SK-N-SH (cell line): ENCODE data around the gene PPP1R8. TPM values are rescaled to one million over a fixed set of nuclear protein-coding genes. Genes with fewer than 3 reads are reported as not detected.

Source experiments
- CTCF ChIA-PET: fragments of 300-600, 350-600 bp; formaldehyde crosslinking; extraction: SDS; loops from one replicate; lab custom pipeline; 2021; lab: Yijun Ruan, JAX
- POLR2A ChIA-PET: fragments of 350-600 bp; sonication (Branson Sonifier 250); formaldehyde crosslinking; extraction: SDS; loops from one replicate; lab custom pipeline; 2020; ENCODE audit warnings: antibody characterized with exemption, inconsistent platforms; lab: Yijun Ruan, JAX
- DNase-seq: peaks from one replicate; pipeline ENCODE4 v3.0.0; 2012
- H2AFZ ChIP-seq: fragments of 200-600 bp; sonication (generic); 2 replicates; pipeline ENCODE4 v1.8.1; 2016; ENCODE audit warnings: antibody characterized with exemption, mild to moderate bottlenecking, low read depth
- H3F3A ChIP-seq: fragments of 200-600 bp; sonication (generic); replicated peaks from 2 replicates; pipeline ENCODE3; 2016; ENCODE audit warnings: antibody characterized with exemption, mild to moderate bottlenecking; ENCODE audit not compliant: insufficient read depth
- H3K27ac ChIP-seq, 2 experiments: fragments of 200-500 bp in 1 of 2; fragments of 200-600 bp in 1 of 2; sonication (Bioruptor generic) in 1 of 2; sonication (generic), shearing (Covaris generic) in 1 of 2; 2 replicates each; pipeline versions ENCODE4 v1.5.1 to v1.6.1; 2014 to 2016; ENCODE audit warnings: low read depth in 2 of 2, inconsistent platforms in 1 of 2, low read length in 1 of 2, mild to moderate bottlenecking in 1 of 2, mixed read lengths in 1 of 2
- H3K27me3 ChIP-seq: fragments of 200-600 bp; sonication (generic), shearing (Covaris generic); 2 replicates; pipeline ENCODE4 v1.6.1; 2016; ENCODE audit warnings: mixed run types; ENCODE audit not compliant: insufficient read depth
- H3K36me3 ChIP-seq, 2 experiments: fragments of 200-500 bp in 1 of 2; fragments of 200-600 bp in 1 of 2; sonication (Bioruptor generic) in 1 of 2; sonication (generic) in 1 of 2; replicated peaks in 1 of 2; 2 replicates each; pipeline versions ENCODE3 to v1.5.1; 2014 to 2016; ENCODE audit warnings: low read length in 1 of 2, mild to moderate bottlenecking in 1 of 2; ENCODE audit not compliant: insufficient read depth in 2 of 2, control insufficient read depth in 1 of 2
- H3K4me1 ChIP-seq, 2 experiments: fragments of 200-500 bp in 1 of 2; fragments of 200-600 bp in 1 of 2; sonication (Bioruptor generic) in 1 of 2; sonication (generic), shearing (Covaris generic) in 1 of 2; 2 replicates each; pipeline versions ENCODE4 v1.5.1 to v1.6.1; 2014 to 2016; ENCODE audit warnings: low read depth in 1 of 2, low read length in 1 of 2, mixed run types in 1 of 2; ENCODE audit not compliant: insufficient read depth in 2 of 2, control insufficient read depth in 1 of 2
- H3K4me2 ChIP-seq: fragments of 200-600 bp; sonication (generic), shearing (Covaris generic); 2 replicates; pipeline ENCODE4 v1.6.1; 2017; ENCODE audit warnings: mixed run types
- H3K4me3 ChIP-seq, 2 experiments: fragments of 200-500 bp in 1 of 2; fragments of 200-600 bp in 1 of 2; sonication (Bioruptor generic) in 1 of 2; sonication (generic), shearing (Covaris generic) in 1 of 2; 2 replicates each; pipeline versions ENCODE4 v1.5.1 to v1.8.1; 2014 to 2016; ENCODE audit warnings: low read depth in 2 of 2, inconsistent platforms in 1 of 2, low read length in 1 of 2, mild to moderate bottlenecking in 1 of 2, mixed read lengths in 1 of 2, moderate library complexity in 1 of 2
- H3K79me2 ChIP-seq: fragments of 200-600 bp; sonication (generic); 2 replicates; pipeline ENCODE4 v1.8.1; 2017; ENCODE audit warnings: mild to moderate bottlenecking; ENCODE audit not compliant: insufficient read depth
- H3K9ac ChIP-seq: fragments of 200-600 bp; sonication (generic); 2 replicates; pipeline ENCODE4 v1.6.1; 2017; ENCODE audit warnings: mixed run types
- H3K9me2 ChIP-seq: fragments of 200-600 bp; sonication (generic); 2 replicates; pipeline ENCODE4 v1.6.1; 2017; ENCODE audit warnings: mixed run types
- H3K9me3 ChIP-seq: fragments of 200-600 bp; sonication (generic); 2 replicates; pipeline ENCODE4 v1.6.1; 2017; ENCODE audit warnings: mixed run types, mild to moderate bottlenecking, moderate library complexity
- H4K20me1 ChIP-seq: fragments of 200-600 bp; sonication (generic); 2 replicates; pipeline ENCODE4 v1.6.1; 2017; ENCODE audit warnings: mild to moderate bottlenecking, mixed run types; ENCODE audit not compliant: insufficient read depth
- ELF1 ChIP-seq: IDR thresholded peaks from 2 replicates; pipeline ENCODE4 v1.4.0; 2012
- EP300 ChIP-seq, 2 experiments: IDR thresholded peaks; 2 replicates each; pipeline versions ENCODE4 v1.4.0 to v1.6.1; 2012; ENCODE audit warnings: borderline replicate concordance in 1 of 2, low read depth in 1 of 2, low read length in 1 of 2
- FOSL2 ChIP-seq: IDR thresholded peaks from 2 replicates; pipeline ENCODE4 v1.4.0; 2012; ENCODE audit warnings: low read depth, mild to moderate bottlenecking, moderate library complexity, borderline replicate concordance
- FOXM1 ChIP-seq: IDR thresholded peaks from 2 replicates; pipeline ENCODE4 v1.4.0; 2012; ENCODE audit warnings: low read depth, mild to moderate bottlenecking
- GATA2 ChIP-seq: sonication (generic); formaldehyde crosslinking; IDR thresholded peaks from 2 replicates; pipeline ENCODE4 v1.5.0; 2020; ENCODE audit warnings: mild to moderate bottlenecking, missing genetic modification reagents
- MXI1 ChIP-seq: IDR thresholded peaks from 2 replicates; pipeline ENCODE4 v1.6.1; 2012; ENCODE audit warnings: mild to moderate bottlenecking, low read depth, low read length, improper control_type of control experiment
- NRF1 ChIP-seq: IDR thresholded peaks from 2 replicates; pipeline ENCODE4 v1.6.1; 2012; ENCODE audit warnings: low read depth, mild to moderate bottlenecking, low read length
- RCOR1 ChIP-seq: fragments of 150-350 bp; IDR thresholded peaks from 2 replicates; pipeline ENCODE4 v1.6.1; 2017; ENCODE audit warnings: antibody characterized with exemption, low read length
- RFX5 ChIP-seq: IDR thresholded peaks from 2 replicates; pipeline ENCODE4 v1.6.1; 2012; ENCODE audit warnings: mild to moderate bottlenecking, improper control_type of control experiment, low read length
- RXRA ChIP-seq: IDR thresholded peaks from 2 replicates; pipeline ENCODE4 v1.4.0; 2012; ENCODE audit warnings: low read depth, mild to moderate bottlenecking, borderline replicate concordance
- SMC3 ChIP-seq: IDR thresholded peaks from 2 replicates; pipeline ENCODE4 v1.6.1; 2012; ENCODE audit warnings: low read depth, low read length, improper control_type of control experiment
- TCF12 ChIP-seq: IDR thresholded peaks from 2 replicates; pipeline ENCODE4 v1.4.0; 2012
- WGBS: methylation state at CpG from one replicate; pipeline ENCODE4 v1.1.6; 2017; ENCODE audit warnings: low lambda C conversion rate; 5-methylcytosine and 5-hydroxymethylcytosine counted together
- polyA plus RNA-seq, 3 experiments: library from polyadenylated mRNA; depleted of rRNA; stranded (reverse); fragments of >200 nt; gene quantifications; 2 replicates each; pipeline ENCODE4 v1.2.3, GENCODE V29; 2012
- TF ChIP-seq, protein P1 (sequence below): fragments of 150-350 bp; IDR thresholded peaks from 2 replicates; pipeline ENCODE4 v1.6.1; 2017; ENCODE audit warnings: antibody characterized with exemption, low read length, low read depth, borderline replicate concordance
- TF ChIP-seq, protein P2 (sequence below): IDR thresholded peaks from 2 replicates; pipeline ENCODE4 v1.6.1; 2012; ENCODE audit warnings: mild to moderate bottlenecking, low read depth, low read length, moderate library complexity
- TF ChIP-seq, protein P3 (sequence below): IDR thresholded peaks from 2 replicates; pipeline ENCODE4 v1.4.0; 2012; ENCODE audit warnings: low read depth, borderline replicate concordance
- TF ChIP-seq, protein P4 (sequence below): IDR thresholded peaks from 2 replicates; pipeline ENCODE4 v1.4.0; 2012; ENCODE audit warnings: low read depth
- TF ChIP-seq, protein P5 (sequence below): fragments of 200-600 bp; sonication (generic); IDR thresholded peaks from 2 replicates; pipeline ENCODE4 v1.6.1; 2017; ENCODE audit warnings: antibody characterized with exemption, mild to moderate bottlenecking, moderate library complexity
- TF ChIP-seq, protein P6 (sequence below): IDR thresholded peaks from 2 replicates; pipeline ENCODE4; 2012

Gene PPP1R8
- polyA plus RNA-seq, 1 of the 3 experiments (the other 2 are of a cell fraction) = 41.8 TPM

DNA sequence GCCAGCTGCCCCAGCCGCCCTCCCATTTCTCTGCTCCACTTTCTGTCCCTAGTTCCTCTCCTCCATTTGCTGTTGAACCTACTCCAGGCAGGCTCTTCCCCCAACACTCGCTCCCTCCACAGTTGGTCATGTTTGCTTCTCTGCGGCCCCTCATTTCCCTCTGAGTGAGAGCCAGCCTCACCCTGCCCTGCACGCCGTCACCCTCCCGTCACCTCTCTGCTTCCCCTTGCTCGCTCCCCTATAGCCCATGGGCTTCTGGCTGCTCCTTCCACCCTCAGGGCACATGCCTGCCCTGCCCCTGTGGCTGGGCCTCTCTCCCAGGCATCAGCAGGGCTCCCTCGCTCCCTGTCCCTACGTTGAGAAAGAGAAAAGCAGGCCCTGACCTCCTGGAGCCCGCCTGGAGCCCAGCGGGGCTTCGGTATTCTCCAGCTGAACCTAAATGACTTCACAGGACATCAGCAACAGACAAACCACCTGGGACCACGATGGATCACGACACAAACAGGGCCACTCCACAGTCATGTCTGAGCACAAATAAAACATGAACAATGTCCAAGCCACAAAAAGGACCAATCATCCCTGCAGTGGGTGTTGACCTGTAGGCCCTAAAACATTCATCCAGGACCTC is 28.5 kb downstream of the PPP1R8 start:
- no peak overlapping the region for H3K27ac ChIP-seq
- no peaks in the 10 kb centered on the region for H4K20me1 ChIP-seq
- H3K27me3 ChIP-seq = no peaks in the 10 kb centered on the region
- TF ChIP-seq, protein P1, sequence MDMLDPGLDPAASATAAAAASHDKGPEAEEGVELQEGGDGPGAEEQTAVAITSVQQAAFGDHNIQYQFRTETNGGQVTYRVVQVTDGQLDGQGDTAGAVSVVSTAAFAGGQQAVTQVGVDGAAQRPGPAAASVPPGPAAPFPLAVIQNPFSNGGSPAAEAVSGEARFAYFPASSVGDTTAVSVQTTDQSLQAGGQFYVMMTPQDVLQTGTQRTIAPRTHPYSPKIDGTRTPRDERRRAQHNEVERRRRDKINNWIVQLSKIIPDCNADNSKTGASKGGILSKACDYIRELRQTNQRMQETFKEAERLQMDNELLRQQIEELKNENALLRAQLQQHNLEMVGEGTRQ = no peak
- TF ChIP-seq FOSL2 (no peak), FOXM1 (no peak), TCF12 (no peak), RFX5 (no peak), ELF1 (no peak), NRF1 (no peak), MXI1 (no peak)
- TF ChIP-seq, protein P2, sequence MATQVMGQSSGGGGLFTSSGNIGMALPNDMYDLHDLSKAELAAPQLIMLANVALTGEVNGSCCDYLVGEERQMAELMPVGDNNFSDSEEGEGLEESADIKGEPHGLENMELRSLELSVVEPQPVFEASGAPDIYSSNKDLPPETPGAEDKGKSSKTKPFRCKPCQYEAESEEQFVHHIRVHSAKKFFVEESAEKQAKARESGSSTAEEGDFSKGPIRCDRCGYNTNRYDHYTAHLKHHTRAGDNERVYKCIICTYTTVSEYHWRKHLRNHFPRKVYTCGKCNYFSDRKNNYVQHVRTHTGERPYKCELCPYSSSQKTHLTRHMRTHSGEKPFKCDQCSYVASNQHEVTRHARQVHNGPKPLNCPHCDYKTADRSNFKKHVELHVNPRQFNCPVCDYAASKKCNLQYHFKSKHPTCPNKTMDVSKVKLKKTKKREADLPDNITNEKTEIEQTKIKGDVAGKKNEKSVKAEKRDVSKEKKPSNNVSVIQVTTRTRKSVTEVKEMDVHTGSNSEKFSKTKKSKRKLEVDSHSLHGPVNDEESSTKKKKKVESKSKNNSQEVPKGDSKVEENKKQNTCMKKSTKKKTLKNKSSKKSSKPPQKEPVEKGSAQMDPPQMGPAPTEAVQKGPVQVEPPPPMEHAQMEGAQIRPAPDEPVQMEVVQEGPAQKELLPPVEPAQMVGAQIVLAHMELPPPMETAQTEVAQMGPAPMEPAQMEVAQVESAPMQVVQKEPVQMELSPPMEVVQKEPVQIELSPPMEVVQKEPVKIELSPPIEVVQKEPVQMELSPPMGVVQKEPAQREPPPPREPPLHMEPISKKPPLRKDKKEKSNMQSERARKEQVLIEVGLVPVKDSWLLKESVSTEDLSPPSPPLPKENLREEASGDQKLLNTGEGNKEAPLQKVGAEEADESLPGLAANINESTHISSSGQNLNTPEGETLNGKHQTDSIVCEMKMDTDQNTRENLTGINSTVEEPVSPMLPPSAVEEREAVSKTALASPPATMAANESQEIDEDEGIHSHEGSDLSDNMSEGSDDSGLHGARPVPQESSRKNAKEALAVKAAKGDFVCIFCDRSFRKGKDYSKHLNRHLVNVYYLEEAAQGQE = no peak
- TF ChIP-seq, protein P3, sequence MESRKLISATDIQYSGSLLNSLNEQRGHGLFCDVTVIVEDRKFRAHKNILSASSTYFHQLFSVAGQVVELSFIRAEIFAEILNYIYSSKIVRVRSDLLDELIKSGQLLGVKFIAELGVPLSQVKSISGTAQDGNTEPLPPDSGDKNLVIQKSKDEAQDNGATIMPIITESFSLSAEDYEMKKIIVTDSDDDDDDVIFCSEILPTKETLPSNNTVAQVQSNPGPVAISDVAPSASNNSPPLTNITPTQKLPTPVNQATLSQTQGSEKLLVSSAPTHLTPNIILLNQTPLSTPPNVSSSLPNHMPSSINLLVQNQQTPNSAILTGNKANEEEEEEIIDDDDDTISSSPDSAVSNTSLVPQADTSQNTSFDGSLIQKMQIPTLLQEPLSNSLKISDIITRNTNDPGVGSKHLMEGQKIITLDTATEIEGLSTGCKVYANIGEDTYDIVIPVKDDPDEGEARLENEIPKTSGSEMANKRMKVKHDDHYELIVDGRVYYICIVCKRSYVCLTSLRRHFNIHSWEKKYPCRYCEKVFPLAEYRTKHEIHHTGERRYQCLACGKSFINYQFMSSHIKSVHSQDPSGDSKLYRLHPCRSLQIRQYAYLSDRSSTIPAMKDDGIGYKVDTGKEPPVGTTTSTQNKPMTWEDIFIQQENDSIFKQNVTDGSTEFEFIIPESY = no peak
- peaks cover 8% of the 10 kb centered on the region for H3F3A ChIP-seq
- no peak overlapping the region for H3K4me3 ChIP-seq
- no peak overlapping the region for H3K9ac ChIP-seq
- DNase-seq = no peak
- POLR2A ChIA-PET = no interaction called here
- H3K9me2 ChIP-seq = no peaks in the 10 kb centered on the region
- H3K4me1 ChIP-seq = peaks cover 6 to 12% of the 10 kb centered on the region in 2 experiments; a peak in 3 of 4 replicates
- no peak overlapping the region for H3K4me2 ChIP-seq
- H3K9me3 ChIP-seq = no peaks in the 10 kb centered on the region
- no peak overlapping the region for H2AFZ ChIP-seq
- CTCF ChIA-PET = interaction anchor here (0.6 to 3.1 kb wide), 12 partner anchors 10 to 347 kb away, joined by 3 to 40 read pairs (median 5); no protein-coding TSS in a partner anchor
- no peaks in the 10 kb centered on the region for H3K79me2 ChIP-seq
- no peaks in the 10 kb centered on the region for H3K36me3 ChIP-seq
- 95% methylated on average over 10 of the region's 14 CpGs for WGBS

DNA sequence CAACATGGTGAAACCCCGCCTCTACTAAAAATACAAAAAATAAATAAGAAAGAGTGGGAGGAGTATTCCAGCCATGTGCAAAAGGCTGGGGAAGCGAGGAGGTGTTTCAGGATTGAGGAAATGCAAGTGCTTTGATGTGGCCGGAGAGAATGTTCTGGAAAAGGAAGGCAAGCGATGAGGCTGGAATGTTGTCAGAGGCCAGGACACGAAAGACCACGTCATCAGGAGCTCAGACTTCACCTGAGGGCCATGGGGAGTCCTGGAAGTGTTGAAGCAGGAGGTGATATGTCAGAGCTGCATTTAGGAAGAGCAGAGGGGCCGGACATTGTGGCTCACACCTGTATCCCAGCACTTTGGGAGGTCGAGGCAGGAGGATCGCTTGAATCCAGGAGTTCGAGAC is 30.9 kb downstream of the PPP1R8 start:
- no peaks in the 10 kb centered on the region for H4K20me1 ChIP-seq
- no peaks in the 10 kb centered on the region for H3K27me3 ChIP-seq
- no peaks in the 10 kb centered on the region for H3K9me3 ChIP-seq
- H3K9ac ChIP-seq = no peak overlapping the region
- no peaks in the 10 kb centered on the region for H3K79me2 ChIP-seq
- H3K9me2 ChIP-seq = no peaks in the 10 kb centered on the region
- no peak overlapping the region for H3K27ac ChIP-seq
- H3K4me2 ChIP-seq = no peak overlapping the region
- no peaks in the 10 kb centered on the region for H3K36me3 ChIP-seq
- no peak for DNase-seq
- peaks cover 3% of the 10 kb centered on the region for H3F3A ChIP-seq
- H3K4me1 ChIP-seq = peaks cover 6 to 12% of the 10 kb centered on the region in 2 experiments; a peak in 3 of 4 replicates
- H2AFZ ChIP-seq = no peak overlapping the region
- no peak overlapping the region for H3K4me3 ChIP-seq
- ChIA-PET POLR2A (no interaction called here), CTCF (no interaction called here)
- 94% methylated on average over 10 of the region's 10 CpGs for WGBS
- TF ChIP-seq RXRA = no peak
- TF ChIP-seq EP300 (IDR thresholded peaks at IDR 0.05; ENCODE audit: borderline replicate concordance in 1 of 2, low read depth in 1 of 2, low read length in 1 of 2) = no peak
- TF ChIP-seq, protein P4, sequence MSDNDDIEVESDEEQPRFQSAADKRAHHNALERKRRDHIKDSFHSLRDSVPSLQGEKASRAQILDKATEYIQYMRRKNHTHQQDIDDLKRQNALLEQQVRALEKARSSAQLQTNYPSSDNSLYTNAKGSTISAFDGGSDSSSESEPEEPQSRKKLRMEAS = no peak
- TF ChIP-seq RCOR1 = no peak
- no peak for TF ChIP-seq FOXM1
- TF ChIP-seq, protein P5, sequence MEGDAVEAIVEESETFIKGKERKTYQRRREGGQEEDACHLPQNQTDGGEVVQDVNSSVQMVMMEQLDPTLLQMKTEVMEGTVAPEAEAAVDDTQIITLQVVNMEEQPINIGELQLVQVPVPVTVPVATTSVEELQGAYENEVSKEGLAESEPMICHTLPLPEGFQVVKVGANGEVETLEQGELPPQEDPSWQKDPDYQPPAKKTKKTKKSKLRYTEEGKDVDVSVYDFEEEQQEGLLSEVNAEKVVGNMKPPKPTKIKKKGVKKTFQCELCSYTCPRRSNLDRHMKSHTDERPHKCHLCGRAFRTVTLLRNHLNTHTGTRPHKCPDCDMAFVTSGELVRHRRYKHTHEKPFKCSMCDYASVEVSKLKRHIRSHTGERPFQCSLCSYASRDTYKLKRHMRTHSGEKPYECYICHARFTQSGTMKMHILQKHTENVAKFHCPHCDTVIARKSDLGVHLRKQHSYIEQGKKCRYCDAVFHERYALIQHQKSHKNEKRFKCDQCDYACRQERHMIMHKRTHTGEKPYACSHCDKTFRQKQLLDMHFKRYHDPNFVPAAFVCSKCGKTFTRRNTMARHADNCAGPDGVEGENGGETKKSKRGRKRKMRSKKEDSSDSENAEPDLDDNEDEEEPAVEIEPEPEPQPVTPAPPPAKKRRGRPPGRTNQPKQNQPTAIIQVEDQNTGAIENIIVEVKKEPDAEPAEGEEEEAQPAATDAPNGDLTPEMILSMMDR = no peak
- TF ChIP-seq GATA2 (CRISPR knock-in tag) = no peak
- TF ChIP-seq, protein P6, sequence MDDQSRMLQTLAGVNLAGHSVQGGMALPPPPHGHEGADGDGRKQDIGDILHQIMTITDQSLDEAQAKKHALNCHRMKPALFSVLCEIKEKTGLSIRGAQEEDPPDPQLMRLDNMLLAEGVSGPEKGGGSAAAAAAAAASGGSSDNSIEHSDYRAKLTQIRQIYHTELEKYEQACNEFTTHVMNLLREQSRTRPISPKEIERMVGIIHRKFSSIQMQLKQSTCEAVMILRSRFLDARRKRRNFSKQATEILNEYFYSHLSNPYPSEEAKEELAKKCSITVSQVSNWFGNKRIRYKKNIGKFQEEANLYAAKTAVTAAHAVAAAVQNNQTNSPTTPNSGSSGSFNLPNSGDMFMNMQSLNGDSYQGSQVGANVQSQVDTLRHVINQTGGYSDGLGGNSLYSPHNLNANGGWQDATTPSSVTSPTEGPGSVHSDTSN = no peak
- no peak for TF ChIP-seq SMC3
- no peak for TF ChIP-seq MXI1
